GM23248 (cell line): ENCODE measurements around the gene DOCK3. TPM values are rescaled to one million over a fixed set of nuclear protein-coding genes. Genes with fewer than 3 reads are reported as not detected.
A peak's percentile ranks its signal among the peaks of the same experiment; 100 is the strongest.

Experiments used
- DNase-seq: peaks from one replicate; pipeline ENCODE4 v3.0.0-alpha.2; 2015
- H2AFZ ChIP-seq: fragments of 200-600 bp; sonication (generic); 2 replicates; pipeline ENCODE4 v1.6.1; 2016; ENCODE audit warnings: antibody characterized with exemption
- H3F3A ChIP-seq: fragments of 200-600 bp; sonication (generic); 2 replicates; pipeline ENCODE4 v1.6.1; 2016; ENCODE audit warnings: mild to moderate bottlenecking, antibody characterized with exemption, mixed run types; ENCODE audit not compliant: insufficient read depth
- H3K27ac ChIP-seq: fragments of 200-600 bp; sonication (generic); 2 replicates; pipeline ENCODE4 v1.5.1; 2016; ENCODE audit warnings: mild to moderate bottlenecking
- H3K27me3 ChIP-seq: fragments of 200-600 bp; sonication (generic); replicated peaks from 2 replicates; pipeline ENCODE4 v1.6.1; 2016; ENCODE audit warnings: mild to moderate bottlenecking; ENCODE audit not compliant: insufficient read depth
- H3K36me3 ChIP-seq: fragments of 200-600 bp; sonication (generic); 2 replicates; pipeline ENCODE4 v1.6.1; 2016; ENCODE audit warnings: low read depth, mild to moderate bottlenecking
- H3K4me1 ChIP-seq: fragments of 200-600 bp; sonication (generic); 2 replicates; pipeline ENCODE4 v1.6.1; 2016; ENCODE audit warnings: mild to moderate bottlenecking; ENCODE audit not compliant: insufficient read depth
- H3K4me2 ChIP-seq: fragments of 200-600 bp; sonication (generic); one replicate; pipeline ENCODE4 v1.6.1; 2016; ENCODE audit warnings: mild to moderate bottlenecking; ENCODE audit not compliant: unreplicated experiment
- H3K4me3 ChIP-seq: fragments of 200-600 bp; sonication (generic); 2 replicates; pipeline ENCODE4 v1.5.1; 2016; ENCODE audit warnings: mild to moderate bottlenecking
- H3K79me2 ChIP-seq: fragments of 200-600 bp; sonication (generic); 2 replicates; pipeline ENCODE4 v1.6.1; 2016; ENCODE audit warnings: mild to moderate bottlenecking; ENCODE audit not compliant: insufficient read depth
- H3K9ac ChIP-seq: fragments of 200-600 bp; sonication (generic); 2 replicates; pipeline ENCODE4 v1.6.1; 2016; ENCODE audit warnings: mild to moderate bottlenecking
- H3K9me2 ChIP-seq: fragments of 200-600 bp; sonication (generic); 2 replicates; pipeline ENCODE4 v1.6.1; 2016; ENCODE audit warnings: mixed run types, mild to moderate bottlenecking, moderate library complexity; ENCODE audit not compliant: insufficient read depth
- H3K9me3 ChIP-seq: fragments of 200-600 bp; sonication (generic); one replicate; pipeline ENCODE4 v1.6.1; 2017; ENCODE audit warnings: low read depth
- H4K20me1 ChIP-seq: fragments of 200-600 bp; sonication (generic); 2 replicates; pipeline ENCODE4 v1.6.0; 2016; ENCODE audit not compliant: insufficient read depth
- EZH2 ChIP-seq: fragments of 200-600 bp; sonication (generic); IDR thresholded peaks from 2 replicates; pipeline ENCODE4 v1.6.1; 2018; ENCODE audit warnings: antibody characterized with exemption, mild to moderate bottlenecking; ENCODE audit not compliant: insufficient read depth, poor library complexity, severe bottlenecking
- EZH2phosphoT487 ChIP-seq: fragments of 200-600 bp; sonication (generic); IDR thresholded peaks from 2 replicates; pipeline ENCODE4 v1.6.1; 2018; ENCODE audit warnings: antibody characterized with exemption, moderate library complexity, mild to moderate bottlenecking, low read depth; ENCODE audit not compliant: insufficient read depth
- WGBS, 2 experiments: methylation state at CpG; one replicate each; pipeline ENCODE4 v1.1.6; 2015 to 2017; ENCODE audit warnings: low lambda C conversion rate in 2 of 2, low coverage in 1 of 2; ENCODE audit errors: missing lambda C conversion rate in 2 of 2; 5-methylcytosine and 5-hydroxymethylcytosine counted together
- in situ Hi-C: fragments of 300-500 bp; cut with MboI; formaldehyde crosslinking; loops from 2 replicates; pipeline ENCODE4 v1.15.0; 2020
- polyA plus RNA-seq: library from polyadenylated mRNA; unstranded; fragments of >200 nt; fragmentation: Nextera tagmentation; extraction: Ambion mirVana; gene quantifications from 2 replicates; pipeline ENCODE4 v1.2.1, GENCODE V29; 2016
- total RNA-seq: library from RNA; depleted of rRNA; stranded (reverse); fragments of >200 nt; shearing (Covaris generic); gene quantifications from 2 replicates; pipeline ENCODE4 v1.2.3, GENCODE V29; 2014

Gene DOCK3
- total and polyA plus RNA-seq, 2 experiments from 2014 or later: 0.23 to 0.43 TPM

GRCh38 chr3:50672656-50673055 lies 2.1 kb upstream of the DOCK3 start:
- Histone ChIP-seq H3K4me3 (no peak overlapping the region), H2AFZ (no peak overlapping the region), H3K4me1 (peaks cover 16% of the 10 kb centered on the region), H3K9me3 (no peaks in the 10 kb centered on the region), H3K27me3 (peaks cover 33% of the 10 kb centered on the region), H3K9me2 (no peaks in the 10 kb centered on the region), H3K79me2 (no peaks in the 10 kb centered on the region), H3K36me3 (no peaks in the 10 kb centered on the region), H3F3A (peaks cover 18% of the 10 kb centered on the region), H3K9ac (no peak overlapping the region), H4K20me1 (no peaks in the 10 kb centered on the region), H3K27ac (no peak overlapping the region), H3K4me2 (no peak overlapping the region)
- in situ Hi-C loops: no loop called here
- TF ChIP-seq EZH2phosphoT487: no peak
- TF ChIP-seq EZH2: no peak
- 100% methylated on average over 3 of the region's 3 CpGs for WGBS, 2 experiments
- no peak for DNase-seq

GRCh38 chr3:50673931-50674330 lies 796 bp upstream of the DOCK3 start:
- peaks cover 41% of the 10 kb centered on the region for H3K27me3 ChIP-seq
- no peaks in the 10 kb centered on the region for H3K36me3 ChIP-seq

GRCh38 chr3:50675179-50676030 lies 678 bp downstream of the DOCK3 start:
- DNase-seq: peak; percentile 36
- Histone ChIP-seq H3K4me2 (peak overlapping the region; percentile 34), H3K4me1 (peaks cover 16% of the 10 kb centered on the region), H2AFZ (no peak overlapping the region), H3K4me3 (peak overlapping the region; percentile 62), H3F3A (peaks cover 18% of the 10 kb centered on the region), H3K79me2 (no peaks in the 10 kb centered on the region), H3K9me3 (no peaks in the 10 kb centered on the region), H4K20me1 (no peaks in the 10 kb centered on the region), H3K27ac (no peak overlapping the region), H3K36me3 (no peaks in the 10 kb centered on the region), H3K9me2 (no peaks in the 10 kb centered on the region), H3K9ac (no peak overlapping the region), H3K27me3 (peaks cover 48% of the 10 kb centered on the region)
- WGBS, 2 experiments: 5 to 9% methylated on average over 35 to 64 of the region's 65 CpGs
- in situ Hi-C loops: no loop called here
- no peak for TF ChIP-seq EZH2
- TF ChIP-seq EZH2phosphoT487: no peak

More at GRCh38 chr3:50673931-50674330, 796 bp upstream of the DOCK3 start:
- Histone ChIP-seq H3K4me3 (no peak overlapping the region), H3K27ac (no peak overlapping the region), H3K4me1 (peaks cover 16% of the 10 kb centered on the region), H3K4me2 (no peak overlapping the region), H3K79me2 (no peaks in the 10 kb centered on the region), H3F3A (peaks cover 18% of the 10 kb centered on the region), H2AFZ (no peak overlapping the region), H4K20me1 (no peaks in the 10 kb centered on the region), H3K9ac (no peak overlapping the region), H3K9me3 (no peaks in the 10 kb centered on the region), H3K9me2 (no peaks in the 10 kb centered on the region)
- no peak for DNase-seq
- 74 to 76% methylated on average over 3 of the region's 3 CpGs for WGBS, 2 experiments
- in situ Hi-C loops: no loop called here
- TF ChIP-seq EZH2phosphoT487 (no peak), EZH2 (no peak)

GRCh38 chr3:50676031-50676705 lies 1.4 kb downstream of the DOCK3 start:
- H3K4me2 ChIP-seq: no peak overlapping the region
- H3K36me3 ChIP-seq: no peaks in the 10 kb centered on the region
- H3K4me3 ChIP-seq: no peak overlapping the region
- H3K9me2 ChIP-seq: no peaks in the 10 kb centered on the region
- no peak overlapping the region for H3K9ac ChIP-seq
- no peaks in the 10 kb centered on the region for H4K20me1 ChIP-seq
- H3K79me2 ChIP-seq: no peaks in the 10 kb centered on the region
- no peak overlapping the region for H2AFZ ChIP-seq
- in situ Hi-C loops: no loop called here
- peaks cover 9% of the 10 kb centered on the region for H3K4me1 ChIP-seq
- no peak for DNase-seq
- H3F3A ChIP-seq: peaks cover 11% of the 10 kb centered on the region
- H3K27ac ChIP-seq: no peak overlapping the region
- 87 to 88% methylated on average over 7 of the region's 7 CpGs for WGBS, 2 experiments
- H3K9me3 ChIP-seq: no peaks in the 10 kb centered on the region
- TF ChIP-seq EZH2phosphoT487 (no peak), EZH2 (no peak)
- H3K27me3 ChIP-seq: peaks cover 48% of the 10 kb centered on the region
